ENCODE measurements around the gene SLC22A25.
"Not testable (repeated sequence)": the region's sequence is repeated elsewhere in the genome, so short reads cannot be mapped to it uniquely, and the experiment has no call there.

The SLC22A25 gene

DNA sequence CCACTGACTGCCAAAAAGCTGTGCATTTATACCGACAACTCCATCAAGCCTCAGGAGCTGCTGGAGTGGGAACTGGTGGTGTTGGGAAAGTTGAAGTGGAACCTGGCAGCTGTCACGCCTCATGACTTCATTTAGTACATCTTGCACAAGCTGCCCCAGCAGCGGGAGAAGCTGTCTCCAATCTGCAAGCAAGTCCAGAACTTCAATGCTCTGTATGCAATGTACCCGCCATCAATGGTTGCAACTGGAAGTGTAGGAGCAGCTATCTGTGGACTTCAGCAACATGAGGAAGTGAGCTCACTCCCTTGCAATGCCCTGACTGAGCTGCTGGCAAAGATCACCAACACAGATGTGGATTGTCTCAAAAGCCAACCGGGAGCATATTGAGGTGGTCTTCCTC, at the start of gene SLC22A25:
Gene SLC22A25 (minus strand): TSS at position 67 of the 400 bp plus-strand sequence. CDS start 13,947 bp downstream, outside the sequence.
- no peak for DNase-seq

DNA sequence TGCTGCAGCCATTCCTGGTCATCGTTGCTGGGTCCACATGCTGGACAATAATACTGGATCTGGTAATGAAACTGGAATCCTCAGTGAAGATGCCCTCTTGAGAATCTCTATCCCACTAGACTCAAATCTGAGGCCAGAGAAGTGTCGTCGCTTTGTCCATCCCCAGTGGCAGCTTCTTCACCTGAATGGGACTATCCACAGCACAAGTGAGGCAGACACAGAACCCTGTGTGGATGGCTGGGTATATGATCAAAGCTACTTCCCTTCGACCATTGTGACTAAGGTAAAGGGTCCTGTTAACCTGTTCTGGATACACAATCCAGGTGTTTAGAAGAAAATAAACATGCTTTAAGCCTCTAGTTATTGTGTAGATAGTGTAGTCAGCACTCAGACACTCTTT, 46.9 kb upstream of the SLC22A25 start:
- no peak for DNase-seq

- DNase-seq: no peak
Observed at GRCh38 chr11:63289658-63290057, 46.3 kb upstream of the SLC22A25 start.

DNA sequence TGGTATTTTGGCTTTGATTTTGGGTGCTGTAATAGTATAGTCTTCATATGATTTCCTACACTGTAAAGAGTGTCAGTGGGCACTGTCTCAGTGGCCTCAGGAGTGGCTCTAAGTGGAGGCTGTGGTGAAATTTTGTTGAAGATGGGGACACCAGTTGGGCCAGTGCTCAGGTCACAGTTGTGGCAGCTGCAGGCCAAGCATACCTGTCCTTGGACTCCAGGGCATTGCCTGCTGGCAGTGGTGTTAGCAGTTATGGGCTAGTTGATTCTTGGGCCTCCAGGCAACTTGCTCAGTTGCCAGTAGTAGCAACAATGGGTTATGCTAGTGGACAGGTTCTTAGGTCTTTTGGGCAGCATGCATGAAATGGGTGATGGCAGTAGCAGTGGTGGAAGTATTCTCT, 39.2 kb upstream of the SLC22A25 start:
- no peak for DNase-seq

DNA sequence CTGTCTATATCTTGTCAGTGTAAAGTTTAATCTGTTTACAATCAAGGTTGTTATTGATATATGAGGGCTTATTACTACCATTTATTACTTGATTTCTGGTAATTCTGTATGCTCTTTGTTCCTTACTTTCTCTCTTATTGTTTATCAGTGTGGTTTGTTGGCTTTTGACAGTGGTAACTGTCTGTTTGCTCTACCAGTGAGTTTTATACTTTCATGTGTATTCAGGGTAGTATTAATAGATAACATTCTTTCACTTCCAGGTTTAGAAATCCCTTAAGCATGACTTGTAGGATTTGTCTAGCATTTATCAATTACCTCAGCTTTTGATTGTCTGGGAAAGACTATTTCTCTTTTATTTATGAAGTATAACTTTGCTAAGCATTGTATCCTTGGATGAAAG, 37.5 kb upstream of the SLC22A25 start:
- DNase-seq: no peak

DNA sequence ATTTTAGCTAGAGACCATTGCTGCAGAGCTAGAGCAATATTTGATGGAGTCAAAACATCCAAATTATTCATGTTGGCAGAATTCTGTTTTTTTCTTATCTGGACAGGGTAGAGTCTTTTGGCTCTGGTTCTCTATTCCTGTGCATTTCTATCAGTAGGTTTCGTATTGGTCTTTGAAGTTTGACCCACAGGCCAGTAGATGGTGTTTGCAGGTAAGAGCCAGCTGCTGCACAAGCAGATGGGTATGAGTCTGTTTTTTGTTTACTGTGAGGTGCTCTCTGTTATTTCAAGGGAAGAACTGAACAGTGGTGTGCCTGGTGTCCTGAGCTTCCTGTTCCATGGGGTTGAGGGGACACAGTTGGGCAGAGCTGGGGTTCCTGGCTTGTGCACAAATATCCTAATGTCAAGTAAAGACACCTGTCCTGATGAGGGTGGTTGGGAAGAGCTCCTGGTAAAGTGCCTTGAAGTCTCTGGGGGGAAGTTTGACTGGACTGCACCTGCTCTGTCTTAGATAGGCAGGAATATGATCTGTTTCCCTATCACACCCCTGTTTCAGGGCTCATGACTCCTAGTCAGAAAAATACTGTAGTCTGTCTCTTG, 34.0 kb upstream of the SLC22A25 start:
- no peak for DNase-seq

- DNase-seq: no peak
Observed at GRCh38 chr11:63274776-63275175, 31.4 kb upstream of the SLC22A25 start.

- DNase-seq: no peak
Observed at GRCh38 chr11:63273685-63274084, 30.3 kb upstream of the SLC22A25 start.

- DNase-seq: no peak
Observed at GRCh38 chr11:63262547-63262946, 19.1 kb upstream of the SLC22A25 start.

DNA sequence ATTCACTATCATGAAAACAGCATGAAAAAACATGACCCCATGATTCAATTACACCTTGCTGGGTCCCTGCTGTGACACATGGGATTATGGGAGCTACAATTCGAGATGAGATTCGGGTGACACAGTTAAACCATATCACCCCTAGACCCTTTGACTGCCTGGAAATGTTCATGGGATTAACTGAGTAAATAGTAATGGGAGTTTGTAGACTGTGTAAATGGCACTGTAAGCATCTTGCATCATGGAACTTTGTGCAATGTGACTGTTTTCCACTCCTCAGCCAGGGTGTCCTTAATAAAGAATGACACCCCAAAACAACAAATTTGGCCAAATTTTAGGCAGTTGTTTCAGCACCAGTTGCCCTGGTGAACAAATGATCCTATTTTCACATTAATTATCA, 7.9 kb upstream of the SLC22A25 start:
- no peak for DNase-seq

- no peak for DNase-seq
Observed at GRCh38 chr11:63250162-63251050, 7.0 kb upstream of the SLC22A25 start.

DNA sequence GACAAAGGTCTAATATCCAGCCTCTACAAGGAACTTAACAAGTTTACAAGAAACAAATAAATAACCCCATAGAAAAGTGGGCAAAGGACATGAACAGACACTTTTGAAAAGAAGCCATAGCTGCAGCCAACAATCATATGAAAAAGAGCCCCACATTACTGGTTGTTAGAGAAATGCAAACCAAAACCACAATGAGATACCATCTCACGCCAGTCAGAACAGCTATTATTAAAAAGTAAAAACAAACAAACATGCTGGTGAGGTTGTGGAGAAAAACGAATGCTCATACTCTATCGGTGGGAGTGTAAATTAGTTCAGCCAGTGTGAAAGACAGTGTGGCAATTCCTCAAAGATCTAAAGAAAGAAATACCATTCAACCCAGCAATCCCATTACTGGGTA, 5.6 kb upstream of the SLC22A25 start:
- DNase-seq: no peak

- not testable (repeated sequence) for DNase-seq
Observed at GRCh38 chr11:63247237-63248002, 4.0 kb upstream of the SLC22A25 start.

GRCh38 chr11:63246045-63246444, 2.6 kb upstream of the SLC22A25 start:
- no peak for DNase-seq

- no peak for DNase-seq
Observed at GRCh38 chr11:63244862-63245261, 1.5 kb upstream of the SLC22A25 start.

DNA sequence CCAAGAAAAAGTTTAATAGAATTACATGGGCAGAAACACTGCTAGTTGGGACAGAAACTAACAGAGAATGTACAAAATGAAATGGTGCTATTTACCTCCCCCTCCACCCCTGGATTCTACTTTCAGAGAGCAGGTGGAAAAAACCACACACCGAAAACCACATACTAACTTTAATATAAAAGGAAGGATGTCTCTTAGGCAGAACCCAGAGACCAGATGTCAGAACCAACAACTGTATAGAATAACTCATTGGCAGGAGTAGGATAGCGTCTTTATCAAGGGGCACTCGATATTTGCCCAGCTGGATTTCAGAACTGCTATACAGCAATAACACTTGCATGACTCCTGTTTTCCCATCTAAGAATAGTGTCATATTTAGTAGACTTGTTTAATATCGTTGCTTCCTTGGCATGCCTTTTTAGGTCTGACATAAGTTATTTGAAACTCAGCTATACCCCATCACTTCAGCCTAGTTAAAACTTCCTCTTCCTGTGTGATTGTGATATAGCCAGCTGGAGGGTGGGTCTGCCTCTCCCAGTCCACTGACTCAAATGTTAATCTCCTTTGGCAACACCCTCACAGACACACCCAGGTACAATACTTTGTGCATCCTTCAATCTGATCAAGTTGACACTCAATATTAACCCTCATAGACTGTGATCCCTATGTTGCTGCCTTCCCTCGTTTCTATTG, 1.2 kb downstream of the SLC22A25 start:
- DNase-seq: no peak

DNA sequence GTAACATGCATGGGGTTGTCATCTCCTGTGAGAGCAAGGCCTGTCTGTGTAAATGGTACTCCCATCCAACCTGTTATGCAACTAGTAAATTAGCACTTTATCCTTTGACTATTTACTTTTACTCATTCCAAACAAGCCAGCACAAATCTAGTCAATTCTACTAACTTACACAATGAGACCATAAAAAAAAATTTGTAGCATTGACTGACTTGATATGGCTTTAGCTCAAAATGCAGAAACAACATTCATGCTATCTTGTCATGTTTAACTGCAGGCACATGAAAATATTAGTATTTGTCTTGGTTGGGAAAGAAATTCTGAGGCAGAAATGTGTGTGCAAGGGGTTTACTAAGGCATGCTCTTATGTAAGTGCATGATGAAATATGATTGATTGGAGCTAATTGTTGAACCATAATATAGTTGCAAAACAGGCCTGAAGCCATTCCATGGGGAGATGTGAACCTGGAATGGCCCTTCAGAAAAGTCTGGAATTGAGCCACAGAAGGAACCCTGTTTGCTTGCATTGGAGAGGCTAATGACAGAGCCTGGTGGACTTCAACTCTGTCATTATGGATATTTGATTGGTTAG, 2.5 kb downstream of the SLC22A25 start:
- DNase-seq: no peak

DNA sequence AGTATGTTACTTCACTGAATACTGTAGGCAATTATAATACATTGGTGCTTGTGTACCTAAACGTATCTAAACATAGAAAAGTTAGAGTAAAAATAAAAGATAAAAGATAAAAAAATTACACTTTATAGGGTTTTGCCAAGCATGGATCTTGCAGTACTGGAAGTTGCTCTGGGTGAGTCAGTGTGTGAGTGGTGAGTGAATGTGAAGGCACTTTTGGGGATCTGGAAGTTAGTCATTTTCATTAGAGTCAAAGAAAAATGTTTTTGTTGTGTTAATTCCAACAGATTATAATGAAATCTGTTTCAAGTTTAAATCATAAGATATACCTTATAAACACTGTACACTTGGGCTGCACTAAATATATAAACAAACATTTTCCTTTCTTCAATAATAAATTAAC, 3.3 kb downstream of the SLC22A25 start:
- no peak for DNase-seq

DNA sequence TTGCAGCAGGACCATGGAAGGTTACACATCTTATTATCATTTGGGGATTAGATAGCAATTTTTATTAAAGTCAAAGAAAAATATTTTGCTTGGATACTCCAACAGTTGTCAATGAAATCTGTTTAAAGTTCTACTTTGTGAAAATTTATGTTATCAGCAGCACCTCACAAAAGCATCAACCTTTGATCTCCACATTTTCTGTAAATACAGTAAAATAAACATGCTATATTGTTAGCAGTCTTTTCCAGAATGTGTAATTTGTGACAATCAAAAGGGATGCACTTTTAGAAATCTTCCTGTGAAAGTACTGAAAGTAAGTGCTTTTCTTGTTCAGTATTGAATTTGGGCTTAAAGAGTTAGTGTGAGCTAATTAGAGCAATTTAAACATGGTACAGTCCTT, 4.1 kb downstream of the SLC22A25 start:
- DNase-seq: no peak

GRCh38 chr11:63237413-63237812, 6.0 kb downstream of the SLC22A25 start:
- DNase-seq: no peak

GRCh38 chr11:63235471-63236461, 7.6 kb downstream of the SLC22A25 start:
- not testable (repeated sequence) for DNase-seq

Measured in NCI-H1436 treated with DMSO at 0.1 percent for 48 hours (cell line).